Measurements from ENCODE around the gene MOB2.
"Not testable (repeated sequence)": the region's sequence is repeated elsewhere in the genome, so short reads cannot be mapped to it uniquely, and the experiment has no call there.

MOB2 gene

DNA sequence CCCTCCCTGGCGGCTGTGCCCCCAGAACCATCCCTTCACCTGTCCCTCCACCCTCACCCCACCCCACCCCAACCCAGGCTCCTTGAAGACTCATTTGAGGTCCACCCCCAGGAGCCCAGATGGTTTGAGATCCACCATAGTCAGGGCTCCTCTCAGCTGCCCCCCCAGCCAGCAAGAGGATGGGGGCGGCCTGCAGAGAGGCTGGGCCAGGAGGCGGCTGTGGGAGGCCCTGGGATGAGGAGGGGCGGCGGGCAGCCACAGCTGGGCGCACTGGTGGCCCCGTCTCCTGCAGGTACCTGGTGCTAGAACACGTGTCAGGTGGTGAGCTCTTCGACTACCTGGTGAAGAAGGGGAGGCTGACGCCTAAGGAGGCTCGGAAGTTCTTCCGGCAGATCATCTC is 46.1 kb downstream of the MOB2 start:
- DNase-seq (ENCODE audit: low read depth in 2 of 2) = no peak

DNA sequence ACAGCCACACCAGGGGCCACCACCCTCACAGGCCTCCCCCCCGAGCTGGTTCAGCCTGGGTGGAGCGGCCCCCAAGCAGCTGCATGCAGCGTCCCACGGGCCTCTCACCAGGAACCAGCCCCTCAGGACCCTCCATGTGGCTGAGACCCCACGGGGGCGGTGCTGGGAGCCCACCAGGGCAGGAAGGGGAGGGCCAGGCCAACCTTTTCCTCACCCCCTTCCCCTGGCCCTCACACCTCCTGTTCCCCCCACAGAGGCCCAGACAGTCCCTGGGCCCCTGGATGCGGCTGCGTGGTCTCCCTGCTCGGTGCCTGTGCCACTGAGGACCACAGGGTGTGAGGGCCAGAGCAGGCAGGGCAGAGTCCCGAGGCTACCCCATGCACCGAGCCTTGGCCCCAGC is 46.5 kb downstream of the MOB2 start:
- no peak for DNase-seq (ENCODE audit: low read depth in 2 of 2)

DNA sequence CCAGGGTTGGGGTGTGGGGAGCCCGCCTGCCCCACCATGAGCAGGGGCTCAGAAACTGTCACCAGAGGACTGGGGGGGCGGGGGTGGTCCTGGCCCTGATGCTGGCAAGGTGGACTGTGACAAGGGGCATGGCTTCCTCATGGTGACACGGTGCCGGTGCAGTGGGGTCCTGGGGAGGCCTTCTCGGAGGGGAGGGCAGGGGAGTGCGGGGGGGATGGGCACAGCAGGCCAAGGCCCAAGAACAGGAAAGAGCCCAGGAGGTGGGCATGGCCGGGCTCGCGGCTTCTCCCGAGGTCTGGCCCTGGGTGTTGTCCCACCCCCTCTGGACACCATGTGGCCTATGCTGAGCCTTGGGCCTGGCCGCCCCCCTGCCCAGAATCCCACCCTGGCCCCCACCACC is 47.2 kb downstream of the MOB2 start:
- DNase-seq (ENCODE audit: low read depth in 2 of 2) = no peak

DNA sequence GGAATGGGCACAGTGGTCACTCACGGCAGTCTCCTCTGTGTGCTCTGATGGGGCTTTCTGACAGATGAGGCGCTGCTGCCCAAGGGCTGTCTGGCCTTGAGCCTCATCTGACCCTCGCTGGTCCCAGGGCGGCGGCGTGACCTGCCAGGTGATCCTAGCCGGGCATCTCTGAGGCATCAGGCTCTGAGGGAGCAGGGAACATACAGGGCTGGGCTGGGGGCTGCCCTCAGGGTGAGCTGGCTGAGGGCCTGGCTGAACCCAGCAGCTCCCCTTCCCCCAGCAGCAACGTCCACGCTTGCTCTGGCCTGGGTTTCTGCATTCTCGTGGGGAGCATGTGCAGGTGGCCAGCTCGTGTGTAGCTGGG is 47.6 kb downstream of the MOB2 start:
- DNase-seq (ENCODE audit: low read depth in 2 of 2) = no peak

DNA sequence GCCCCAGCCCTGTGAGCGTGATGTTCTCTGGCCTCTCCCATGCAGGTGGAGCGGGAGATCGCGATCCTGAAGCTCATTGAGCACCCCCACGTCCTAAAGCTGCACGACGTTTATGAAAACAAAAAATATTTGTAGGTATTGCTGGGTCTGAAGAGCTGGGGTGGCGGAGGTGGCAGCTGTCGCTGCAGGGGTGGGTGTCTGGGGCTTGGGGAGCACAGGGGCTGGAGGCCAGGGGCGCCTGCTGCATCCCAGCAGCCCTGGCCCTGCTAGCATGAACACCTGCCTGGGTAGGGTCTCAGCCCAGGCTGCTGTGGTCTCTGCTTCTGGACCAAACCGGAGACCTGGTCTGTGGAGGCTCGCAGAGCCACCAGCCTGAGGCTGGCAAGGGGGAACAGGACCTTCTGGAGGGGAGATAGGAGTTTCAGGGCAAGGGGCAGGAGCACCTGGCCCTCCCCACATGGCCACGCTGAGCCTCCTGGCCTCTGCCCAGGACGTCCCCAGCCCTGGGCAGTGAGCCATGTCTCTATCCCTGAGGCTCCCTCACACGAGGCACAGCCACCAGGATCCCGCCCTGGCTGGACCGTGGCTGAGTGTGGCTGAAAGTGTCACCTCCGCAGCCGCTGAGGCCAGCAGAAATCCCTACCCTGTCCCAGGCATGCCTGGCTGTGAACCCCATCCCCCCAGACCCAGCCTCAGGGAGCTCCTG is 48.2 kb downstream of the MOB2 start:
- no peak for DNase-seq (ENCODE audit: low read depth in 2 of 2)

DNA sequence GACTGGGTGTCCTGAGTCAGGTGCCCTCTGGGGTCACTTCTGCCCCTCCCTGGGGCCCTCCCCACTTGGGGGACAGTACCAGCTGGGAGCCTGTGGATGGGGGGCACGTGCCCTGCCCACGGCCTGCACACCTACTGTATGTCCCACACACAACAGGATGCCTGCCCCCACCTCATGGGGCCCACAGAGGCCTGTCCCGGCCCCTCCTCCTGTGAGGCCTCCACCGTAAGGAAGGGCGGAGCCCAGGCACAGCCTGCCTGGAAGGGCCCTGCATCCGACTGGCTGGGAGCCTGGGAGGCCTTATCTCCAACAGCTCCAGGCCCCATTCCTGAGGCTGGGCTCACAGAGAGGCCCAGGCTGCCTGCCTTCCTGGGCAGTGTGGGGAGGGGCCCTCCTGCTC is 49.1 kb downstream of the MOB2 start:
- no peak for DNase-seq (ENCODE audit: low read depth in 2 of 2)

DNA sequence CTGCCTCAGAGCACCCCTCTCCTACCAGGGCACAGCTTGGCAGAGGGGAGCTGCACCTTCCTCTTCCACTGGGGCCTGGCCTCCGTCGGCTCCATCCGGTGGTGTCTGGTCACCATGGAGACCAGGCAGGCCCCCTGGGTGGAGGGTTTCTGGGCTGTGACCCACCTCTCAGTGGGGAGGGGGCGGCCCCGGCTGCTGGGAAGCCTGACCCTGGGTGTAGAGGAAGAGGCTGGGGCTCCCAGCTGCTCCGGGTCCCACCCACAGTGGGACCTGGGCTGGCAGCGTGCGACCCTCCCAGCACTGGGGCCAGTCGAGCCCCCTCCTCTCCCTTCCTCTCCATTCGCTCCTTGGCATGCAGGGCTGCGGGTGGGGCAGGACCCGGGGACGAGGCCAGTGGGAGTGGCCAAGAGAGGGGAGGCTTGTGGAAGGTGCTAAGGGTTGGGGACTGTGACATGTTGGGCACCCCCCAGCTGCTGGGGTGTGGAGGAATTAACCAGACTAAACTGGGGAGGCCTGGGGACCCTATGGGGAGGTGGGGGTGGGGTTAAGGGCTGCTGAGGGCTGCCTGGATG is 50.0 kb downstream of the MOB2 start:
- DNase-seq (ENCODE audit: low read depth in 2 of 2) = no peak

DNA sequence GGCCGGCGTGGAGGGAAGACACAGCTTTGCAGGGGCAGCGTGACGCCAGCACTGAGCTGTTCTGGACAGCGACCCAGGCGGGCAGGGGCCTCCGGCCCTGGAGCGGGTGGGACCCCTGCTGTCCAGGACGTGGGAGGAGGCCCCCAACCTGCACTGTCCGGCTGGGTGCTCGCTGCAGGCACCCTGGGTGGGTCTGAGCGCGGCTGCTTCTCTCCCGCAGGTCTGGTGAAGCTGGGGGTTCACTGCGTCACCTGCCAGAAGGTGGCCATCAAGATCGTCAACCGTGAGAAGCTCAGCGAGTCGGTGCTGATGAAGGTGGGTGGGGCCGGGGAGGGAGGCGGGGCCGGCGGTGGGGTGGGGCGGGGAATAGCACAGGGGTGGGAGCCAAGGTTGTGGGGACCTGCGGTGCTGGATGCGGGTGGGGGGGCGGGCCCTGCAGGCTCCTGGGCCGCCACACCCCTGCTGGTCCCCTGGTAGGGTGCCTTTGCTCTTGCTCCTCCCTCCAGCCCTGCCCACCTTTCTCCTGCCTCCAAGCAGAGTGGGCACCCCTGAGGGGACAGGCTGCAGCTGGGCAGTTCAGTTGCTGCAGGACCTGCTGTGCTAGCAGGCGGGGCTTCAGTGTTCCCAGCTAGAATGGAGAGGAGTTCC is 50.6 kb downstream of the MOB2 start:
- no peak for DNase-seq (ENCODE audit: low read depth in 2 of 2)

DNA sequence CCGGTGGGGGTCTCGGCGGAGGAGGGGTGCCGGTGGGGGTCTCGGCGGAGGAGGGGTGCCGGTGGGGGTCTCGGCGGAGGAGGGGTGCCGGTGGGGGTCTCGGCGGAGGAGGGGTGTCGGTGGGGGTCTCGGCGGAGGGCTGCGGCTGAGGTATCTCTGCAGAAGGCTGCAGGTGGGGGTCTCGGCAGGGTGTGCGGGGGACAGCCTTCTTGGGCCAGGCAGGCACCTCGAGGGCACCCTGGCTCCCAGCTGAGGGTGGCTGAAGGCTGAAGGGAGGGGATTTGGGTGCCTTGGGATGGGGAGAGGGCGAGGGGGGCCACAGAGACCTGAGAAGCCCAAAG is 51.1 kb downstream of the MOB2 start:
- not testable (repeated sequence) for DNase-seq (ENCODE audit: low read depth in 2 of 2)

DNA sequence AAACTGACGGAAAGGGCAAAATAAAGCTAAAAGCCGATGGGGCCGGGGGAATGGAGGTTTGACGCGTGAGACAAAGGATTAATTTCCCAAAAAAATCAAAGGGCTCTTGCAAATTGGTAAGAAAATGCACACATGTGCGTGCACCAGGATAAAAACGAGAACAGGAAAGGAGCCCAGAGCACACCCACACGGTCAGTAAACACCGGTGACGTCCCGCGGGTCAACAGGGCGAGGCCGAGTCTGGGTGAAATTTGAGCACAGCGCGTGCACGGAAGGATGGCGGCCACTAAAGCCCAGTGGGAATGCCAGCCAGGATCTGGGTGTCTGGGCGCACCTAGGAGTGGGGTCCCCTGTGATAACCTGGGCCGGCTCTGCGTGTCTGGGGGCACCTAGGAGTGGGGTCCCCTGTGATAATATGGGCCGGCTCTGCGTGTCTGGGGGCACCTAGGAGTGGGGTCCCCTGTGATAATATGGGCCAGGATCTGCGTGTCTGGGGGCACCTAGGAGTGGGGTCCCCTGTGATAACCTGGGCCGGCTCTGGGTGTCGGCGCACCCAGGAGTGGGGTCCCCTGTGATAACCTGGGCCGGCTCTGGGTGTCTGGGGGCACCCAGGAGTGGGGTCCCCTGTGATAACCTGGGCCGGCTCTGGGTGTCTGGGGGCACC is 52.5 kb downstream of the MOB2 start:
- no peak for DNase-seq (ENCODE audit: low read depth in 2 of 2)

DNA sequence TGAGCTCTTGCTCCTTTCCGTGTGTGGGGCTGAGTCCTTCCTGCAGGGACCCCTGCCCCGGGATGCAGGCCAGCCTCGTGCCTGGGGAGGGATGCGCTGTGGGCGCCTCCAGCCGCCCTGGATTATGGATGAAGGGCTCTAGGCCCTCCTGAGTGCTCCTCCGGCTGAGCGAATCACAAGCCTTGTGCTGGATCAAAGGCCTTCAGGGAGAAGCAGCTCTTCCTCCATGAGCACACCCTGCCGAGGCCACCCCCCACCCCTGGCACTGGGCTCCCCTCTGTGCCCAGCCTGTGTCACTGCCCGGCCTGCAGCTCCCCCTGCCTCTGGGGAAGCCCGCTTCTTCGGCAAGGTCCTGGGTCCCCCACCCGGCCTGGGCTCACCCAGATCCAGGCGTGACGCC is 53.0 kb downstream of the MOB2 start:
- DNase-seq (ENCODE audit: low read depth in 2 of 2) = no peak

DNA sequence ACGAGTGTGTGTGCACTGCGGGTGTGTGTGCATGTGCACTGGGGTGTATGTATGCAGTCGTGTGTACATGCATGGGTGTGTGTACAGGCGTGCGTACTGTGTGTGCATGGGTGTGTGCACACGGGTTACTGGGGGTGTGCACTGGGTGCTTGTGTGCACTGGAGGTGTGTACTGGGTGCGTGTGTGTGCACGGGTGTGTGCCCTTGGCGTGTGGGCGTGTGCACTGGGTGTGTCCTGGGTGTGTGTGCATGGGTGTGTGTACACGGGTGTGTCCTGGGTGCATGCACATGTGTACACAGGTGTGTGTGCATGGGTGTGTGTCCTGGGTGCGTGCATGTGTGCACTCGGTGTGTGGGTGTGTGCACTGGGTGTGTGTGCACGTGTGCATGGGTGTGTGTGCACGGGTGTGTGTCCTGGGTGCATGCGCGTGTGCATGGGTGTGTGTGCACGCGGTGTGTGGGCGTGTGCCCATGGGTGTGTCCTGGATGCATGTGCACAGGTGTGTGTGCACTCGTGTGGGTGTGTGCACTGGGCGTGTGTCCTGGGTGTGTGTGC is 57.7 kb downstream of the MOB2 start:
- no peak for DNase-seq (ENCODE audit: low read depth in 2 of 2)

DNA sequence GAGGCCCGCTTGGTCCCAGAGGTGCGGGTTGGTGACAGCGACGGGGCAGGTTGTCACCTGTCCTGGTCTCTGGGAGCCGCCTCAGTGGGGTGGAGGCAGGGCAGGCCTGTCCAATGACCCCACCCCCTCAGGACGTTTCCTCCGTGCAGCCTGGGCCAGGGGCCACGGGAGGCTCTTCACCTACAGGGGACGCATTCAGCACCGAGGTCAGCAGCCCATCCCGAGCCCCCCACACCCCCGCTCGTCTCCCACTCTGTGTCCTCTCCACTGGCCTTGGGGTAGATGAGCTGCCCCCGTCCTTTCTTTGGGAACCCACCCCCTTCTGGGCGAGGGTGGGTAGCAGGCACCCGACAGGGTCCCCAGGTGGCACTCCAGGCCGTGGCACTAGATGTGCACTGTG is 61.1 kb downstream of the MOB2 start:
- no peak for DNase-seq (ENCODE audit: low read depth in 2 of 2)

DNA sequence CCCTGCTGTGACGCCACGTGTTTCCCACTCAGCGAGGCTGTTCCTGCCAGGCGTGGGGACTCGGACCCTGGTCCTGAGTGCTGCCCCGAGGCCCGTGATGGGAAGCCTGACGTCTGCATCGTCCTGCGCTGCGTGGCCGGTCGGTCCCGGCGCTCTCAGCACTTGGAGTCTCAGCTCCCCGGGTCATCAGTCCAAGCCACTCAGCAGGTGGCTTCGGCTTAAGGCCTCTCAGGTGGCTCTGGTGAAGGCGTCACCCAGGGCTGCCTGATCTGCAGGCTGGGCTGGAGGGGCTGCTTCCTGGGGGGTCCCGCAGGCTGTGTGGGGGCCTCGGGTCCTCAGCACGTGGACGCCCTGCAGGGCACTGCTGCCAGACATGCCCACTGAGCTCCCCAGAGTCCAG is 61.6 kb downstream of the MOB2 start:
- DNase-seq (ENCODE audit: low read depth in 2 of 2) = no peak

DNA sequence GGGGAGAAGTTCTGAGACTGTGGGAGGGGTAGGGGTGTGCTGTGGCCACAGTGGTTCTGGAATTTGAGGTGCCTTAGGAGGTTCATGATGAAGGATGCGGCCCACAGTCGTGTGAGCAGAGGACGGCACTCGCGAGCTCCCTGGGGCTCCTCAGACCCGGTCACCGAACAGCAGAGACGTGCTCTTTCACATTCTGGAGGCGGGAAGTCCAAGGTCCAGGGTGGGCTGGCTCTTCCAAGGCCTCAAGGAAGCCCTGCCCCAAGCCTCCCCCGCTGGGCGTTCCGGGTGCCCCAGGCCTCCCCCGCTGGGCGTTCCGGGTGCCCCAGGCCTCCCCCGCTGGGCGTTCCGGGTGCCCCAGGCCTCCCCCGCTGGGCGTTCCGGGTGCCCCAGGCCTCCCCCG is 63.2 kb downstream of the MOB2 start:
- DNase-seq (ENCODE audit: low read depth in 2 of 2) = not testable (repeated sequence)

DNA sequence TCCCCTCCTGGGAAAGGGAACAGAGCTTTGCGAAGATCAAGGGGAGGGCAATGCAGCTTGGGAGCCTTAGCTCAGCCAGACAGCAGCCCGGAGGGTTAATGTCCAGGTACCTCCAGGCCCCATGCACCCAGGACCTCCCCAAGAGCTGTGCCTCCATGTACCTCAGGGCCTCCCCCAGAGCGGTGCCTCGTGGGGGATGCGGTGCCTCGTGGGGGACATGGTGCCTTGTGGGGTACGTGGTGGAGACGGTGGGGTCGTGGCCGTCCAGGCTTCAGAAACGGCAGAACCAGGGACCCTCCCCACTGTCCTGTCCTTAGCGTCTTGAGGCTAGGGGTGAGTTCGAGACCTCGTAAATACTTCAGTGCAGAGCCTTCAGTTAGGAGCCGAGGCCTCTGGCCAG is 63.6 kb downstream of the MOB2 start:
- DNase-seq (ENCODE audit: low read depth in 2 of 2) = no peak

DNA sequence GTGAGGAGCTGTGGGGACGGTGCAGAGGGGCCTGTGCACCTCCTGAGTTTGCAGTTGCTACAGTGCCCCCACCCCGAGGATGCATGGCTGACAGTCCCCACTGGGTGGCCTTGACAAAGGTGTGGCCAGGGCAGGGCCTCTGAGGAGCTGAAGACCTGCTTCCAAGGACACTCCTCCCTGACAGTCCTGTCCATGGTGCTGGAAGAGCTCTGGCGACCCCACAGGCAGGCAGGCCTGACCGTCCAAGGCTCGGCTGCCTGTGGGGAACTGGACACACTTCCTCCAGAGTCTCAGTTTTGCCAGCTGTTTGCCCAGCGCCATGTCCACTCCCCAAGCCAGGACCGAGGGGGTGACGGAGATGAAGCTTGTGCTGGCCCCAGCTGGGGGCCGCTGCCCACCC is 64.1 kb downstream of the MOB2 start:
- DNase-seq (ENCODE audit: low read depth in 2 of 2) = no peak

DNA sequence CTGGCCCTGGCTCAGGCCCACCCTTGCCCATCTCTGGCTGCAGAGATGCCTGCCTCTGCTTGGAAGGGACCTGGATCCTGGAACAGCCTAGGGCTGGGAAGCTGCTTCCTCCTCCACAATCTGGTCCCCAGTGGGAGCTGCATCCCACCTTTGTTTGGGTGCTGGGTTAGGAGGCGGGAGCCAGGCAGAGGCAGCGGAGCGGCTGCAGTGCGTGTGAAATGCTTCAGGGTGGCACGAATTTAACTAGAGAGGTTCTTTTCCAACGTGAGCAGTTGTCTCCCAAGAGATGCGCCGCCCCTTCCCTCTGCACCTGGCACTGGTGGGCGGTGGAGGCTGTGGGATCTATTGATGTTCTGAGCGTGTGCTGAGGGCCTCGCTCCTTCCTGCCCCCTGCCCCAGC is 65.3 kb downstream of the MOB2 start:
- DNase-seq (ENCODE audit: low read depth in 2 of 2) = no peak

DNA sequence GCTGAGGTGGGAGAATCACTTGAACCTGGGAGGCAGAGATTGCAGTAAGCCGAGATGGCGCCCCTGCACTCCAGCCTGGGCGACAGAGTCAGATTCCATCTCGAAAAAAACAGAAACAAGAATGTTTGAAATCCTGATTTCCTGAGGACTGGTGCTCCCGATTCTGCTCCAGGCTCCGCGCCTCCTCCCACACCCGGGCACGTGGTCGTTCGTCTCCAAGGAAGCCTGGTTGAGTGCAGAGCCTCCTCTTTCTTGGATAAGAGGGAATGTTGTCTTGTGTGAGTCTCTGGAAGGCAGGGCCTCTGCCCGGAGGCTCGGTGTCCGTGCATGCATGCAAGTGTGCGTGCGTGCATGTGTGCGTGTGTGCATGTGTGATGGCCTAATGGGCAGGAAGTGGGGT is 66.8 kb downstream of the MOB2 start:
- no peak for DNase-seq (ENCODE audit: low read depth in 2 of 2)

All from stimulated activated CD4-positive, alpha-beta T cell treated with anti-CD3 and anti-CD28 coated beads, Interleukin-1b, Interleukin-23, amount 100 ng/mL, for 1 hour (primary cell).